ENCODE measurements around the gene LRRC8E.

GRCh38 chr19:7908078-7908699 is 19.9 kb downstream of the LRRC8E start:
- TF ChIP-seq, protein P1, sequence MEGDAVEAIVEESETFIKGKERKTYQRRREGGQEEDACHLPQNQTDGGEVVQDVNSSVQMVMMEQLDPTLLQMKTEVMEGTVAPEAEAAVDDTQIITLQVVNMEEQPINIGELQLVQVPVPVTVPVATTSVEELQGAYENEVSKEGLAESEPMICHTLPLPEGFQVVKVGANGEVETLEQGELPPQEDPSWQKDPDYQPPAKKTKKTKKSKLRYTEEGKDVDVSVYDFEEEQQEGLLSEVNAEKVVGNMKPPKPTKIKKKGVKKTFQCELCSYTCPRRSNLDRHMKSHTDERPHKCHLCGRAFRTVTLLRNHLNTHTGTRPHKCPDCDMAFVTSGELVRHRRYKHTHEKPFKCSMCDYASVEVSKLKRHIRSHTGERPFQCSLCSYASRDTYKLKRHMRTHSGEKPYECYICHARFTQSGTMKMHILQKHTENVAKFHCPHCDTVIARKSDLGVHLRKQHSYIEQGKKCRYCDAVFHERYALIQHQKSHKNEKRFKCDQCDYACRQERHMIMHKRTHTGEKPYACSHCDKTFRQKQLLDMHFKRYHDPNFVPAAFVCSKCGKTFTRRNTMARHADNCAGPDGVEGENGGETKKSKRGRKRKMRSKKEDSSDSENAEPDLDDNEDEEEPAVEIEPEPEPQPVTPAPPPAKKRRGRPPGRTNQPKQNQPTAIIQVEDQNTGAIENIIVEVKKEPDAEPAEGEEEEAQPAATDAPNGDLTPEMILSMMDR (IDR thresholded peaks at IDR 0.05), result no peak
- TF ChIP-seq, protein P2, sequence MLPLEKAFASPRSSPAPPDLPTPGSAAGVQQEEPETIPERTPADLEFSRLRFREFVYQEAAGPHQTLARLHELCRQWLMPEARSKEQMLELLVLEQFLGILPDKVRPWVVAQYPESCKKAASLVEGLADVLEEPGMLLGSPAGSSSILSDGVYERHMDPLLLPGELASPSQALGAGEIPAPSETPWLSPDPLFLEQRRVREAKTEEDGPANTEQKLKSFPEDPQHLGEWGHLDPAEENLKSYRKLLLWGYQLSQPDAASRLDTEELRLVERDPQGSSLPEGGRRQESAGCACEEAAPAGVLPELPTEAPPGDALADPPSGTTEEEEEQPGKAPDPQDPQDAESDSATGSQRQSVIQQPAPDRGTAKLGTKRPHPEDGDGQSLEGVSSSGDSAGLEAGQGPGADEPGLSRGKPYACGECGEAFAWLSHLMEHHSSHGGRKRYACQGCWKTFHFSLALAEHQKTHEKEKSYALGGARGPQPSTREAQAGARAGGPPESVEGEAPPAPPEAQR (CRISPR knock-in tag; IDR thresholded peaks at IDR 0.05), result no peak
- TF ChIP-seq, protein P3, sequence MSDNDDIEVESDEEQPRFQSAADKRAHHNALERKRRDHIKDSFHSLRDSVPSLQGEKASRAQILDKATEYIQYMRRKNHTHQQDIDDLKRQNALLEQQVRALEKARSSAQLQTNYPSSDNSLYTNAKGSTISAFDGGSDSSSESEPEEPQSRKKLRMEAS (CRISPR knock-in tag; IDR thresholded peaks at IDR 0.05), result no peak
- TF ChIP-seq ZNF138 (CRISPR knock-in tag; conservative IDR thresholded peaks at IDR 0.05), result no peak
- TF ChIP-seq ATF3 (CRISPR knock-in tag; conservative IDR thresholded peaks at IDR 0.05), result no peak
- TF ChIP-seq FOXP1 (CRISPR knock-in tag; IDR thresholded peaks at IDR 0.05; ENCODE audit: borderline replicate concordance), result no peak

Data from WTC11 (cell line).